Gastroesophageal sphincter (tissue), 4 donors: ENCODE measurements around the gene SYK. TPM values are rescaled to one million over a fixed set of nuclear protein-coding genes. Genes with fewer than 3 reads are reported as not detected.

Experiments
- ATAC-seq: fragments of 150-250 bp; one replicate; pipeline ENCODE4 v1.9.1; 2016; ENCODE audit warnings: mild to moderate bottlenecking, moderate library complexity
- H3K27ac ChIP-seq, 4 donors: fragments of 200-600 bp; sonication (generic) in 3 of 4; 1 replicate in 3 of 4; 2 replicates in 1 of 4; pipeline ENCODE4 v1.5.1; 2016 to 2019
- H3K27me3 ChIP-seq: fragments of 200-600 bp; sonication (generic); one replicate; pipeline ENCODE4 v1.5.1; 2019
- H3K36me3 ChIP-seq, 2 donors: fragments of 200-600 bp; sonication (generic); one replicate each; pipeline ENCODE4 v1.5.1; 2019; ENCODE audit warnings: control low read depth in 1 of 2
- H3K4me1 ChIP-seq, 3 donors: fragments of 200-600 bp; sonication (generic); 1 replicate in 2 of 3; 2 replicates in 1 of 3; pipeline ENCODE4 v1.5.1; 2016 to 2019; ENCODE audit warnings: control low read depth in 2 of 3
- H3K4me3 ChIP-seq, 2 donors: fragments of 200-600 bp; sonication (generic); one replicate each; pipeline ENCODE4 v1.5.1; 2019; ENCODE audit warnings: mild to moderate bottlenecking in 1 of 2, moderate library complexity in 1 of 2
- H3K9me3 ChIP-seq, 3 donors: fragments of 200-600 bp; sonication (generic); one replicate each; pipeline ENCODE4 v1.5.1; 2017 to 2019; ENCODE audit warnings: control low read depth in 2 of 3
- CTCF ChIP-seq, 4 experiments: fragments of 200-600 bp in 2 of 4; fragments of 450-650 bp in 2 of 4; sonication (generic) in 1 of 4; IDR thresholded peaks; one replicate each; pipeline ENCODE4 v1.5.1; 2017 to 2019; ENCODE audit warnings: antibody characterized with exemption in 4 of 4, mild to moderate bottlenecking in 2 of 4, moderate library complexity in 2 of 4
- EP300 ChIP-seq: sonication (generic); formaldehyde crosslinking; IDR thresholded peaks from one replicate; pipeline ENCODE4 v1.6.1; 2017; ENCODE audit warnings: antibody characterized with exemption, mild to moderate bottlenecking
- POLR2A ChIP-seq, 2 donors: fragments of 450-650 bp; IDR thresholded peaks; one replicate each; pipeline ENCODE4 v1.6.1; 2017; ENCODE audit warnings: antibody characterized with exemption in 2 of 2, mild to moderate bottlenecking in 2 of 2, moderate library complexity in 1 of 2
- POLR2AphosphoS5 ChIP-seq: sonication (generic); formaldehyde crosslinking; IDR thresholded peaks from one replicate; pipeline ENCODE4 v1.6.1; 2017; ENCODE audit warnings: antibody characterized with exemption
- WGBS, 2 donors: methylation state at CpG; one replicate each; pipeline ENCODE4 v1.1.5; 2018; ENCODE audit warnings: low coverage in 1 of 2; 5-methylcytosine and 5-hydroxymethylcytosine counted together
- total RNA-seq, 4 donors: library from RNA; depleted of rRNA; stranded (reverse); fragments of >200 nt; gene quantifications; one replicate each; pipeline ENCODE4 v1.1.0, GENCODE V29; 2016

Gene SYK
- total RNA-seq, 4 donors from 2014 or later = 4.0 to 15.3 (median 10.4) TPM

DNA sequence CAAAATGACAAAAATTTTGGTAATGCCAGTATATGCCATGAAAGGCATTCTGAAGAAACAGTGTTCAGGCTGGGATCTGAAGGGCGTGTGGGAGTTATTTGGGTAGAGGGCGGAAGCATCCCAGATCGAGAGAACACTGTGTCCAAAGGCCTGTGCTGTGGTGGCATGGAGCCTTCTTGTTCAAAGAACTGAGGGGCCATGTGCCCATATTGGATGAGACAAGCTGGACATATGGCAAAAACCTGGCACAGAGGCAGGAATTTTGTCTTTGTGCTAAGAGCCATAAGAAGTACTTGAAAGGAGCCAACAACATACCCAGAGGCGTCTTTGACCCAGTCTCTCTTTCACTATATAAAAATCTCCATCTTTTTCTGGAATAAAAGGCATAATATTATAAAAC is 128.0 kb downstream of the SYK start:
- 92 to 98% methylated on average over 4 of the region's 4 CpGs for WGBS, 2 donors
- no peak for ATAC-seq
- no peak overlapping the region for H3K27ac ChIP-seq

GRCh38 chr9:90933468-90933867 is 131.8 kb downstream of the SYK start:
- ATAC-seq = no peak
- Histone ChIP-seq H3K27ac (no peak overlapping the region), H3K4me3 (no peak overlapping the region), H3K4me1 (no peaks in the 10 kb centered on the region), H3K9me3 (no peaks in the 10 kb centered on the region), H3K27me3 (no peaks in the 10 kb centered on the region), H3K36me3 (no peaks in the 10 kb centered on the region)
- TF ChIP-seq CTCF (IDR thresholded peaks at IDR 0.05) (no peak), POLR2AphosphoS5 (no peak), POLR2A (IDR thresholded peaks at IDR 0.05) (no peak), EP300 (no peak)
- WGBS, 2 donors = 88 to 100% methylated on average over 1 of the region's 3 CpGs

More for the DNA sequence above, 128.0 kb downstream of the SYK start:
- Histone ChIP-seq H3K36me3 (no peaks in the 10 kb centered on the region), H3K9me3 (no peaks in the 10 kb centered on the region), H3K27me3 (peaks cover 8% of the 10 kb centered on the region), H3K4me1 (no peaks in the 10 kb centered on the region), H3K4me3 (no peak overlapping the region)
- no peak for TF ChIP-seq POLR2AphosphoS5
- no peak for TF ChIP-seq EP300
- TF ChIP-seq POLR2A (IDR thresholded peaks at IDR 0.05) = no peak
- TF ChIP-seq CTCF (IDR thresholded peaks at IDR 0.05) = no peak

GRCh38 chr9:90939351-90939750 is 137.7 kb downstream of the SYK start:
- H3K4me1 ChIP-seq = no peaks in the 10 kb centered on the region
- TF ChIP-seq EP300 = no peak
- no peak for TF ChIP-seq POLR2A (IDR thresholded peaks at IDR 0.05)
- TF ChIP-seq POLR2AphosphoS5 = no peak
- TF ChIP-seq CTCF (IDR thresholded peaks at IDR 0.05) = no peak
- no peak overlapping the region for H3K27ac ChIP-seq
- 85 to 92% methylated on average over 3 of the region's 3 CpGs for WGBS, 2 donors
- H3K27me3 ChIP-seq = no peaks in the 10 kb centered on the region
- no peaks in the 10 kb centered on the region for H3K36me3 ChIP-seq
- H3K4me3 ChIP-seq = no peak overlapping the region
- no peak for ATAC-seq
- peaks cover 0 to 22% (median 0%) of the 10 kb centered on the region in 3 donors for H3K9me3 ChIP-seq

DNA sequence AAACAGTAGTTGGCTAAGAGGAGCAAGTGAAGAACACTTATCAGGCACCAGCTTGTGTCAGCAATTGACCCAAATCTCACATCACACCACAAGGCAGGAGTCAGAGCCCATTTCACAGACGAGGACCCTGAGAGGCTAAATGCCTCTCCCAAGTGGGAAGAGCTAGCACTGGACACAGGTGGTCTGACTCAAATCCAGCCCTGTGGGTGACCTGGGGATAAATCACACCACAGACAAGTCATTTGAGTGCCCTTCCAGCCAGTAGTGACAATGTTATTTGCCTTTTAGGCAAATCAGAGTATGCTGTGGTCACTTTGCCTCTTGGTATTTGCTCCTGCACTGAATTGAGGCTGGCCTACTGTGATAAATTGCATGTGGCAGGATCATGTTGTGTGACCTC is 138.7 kb downstream of the SYK start:
- H3K27me3 ChIP-seq = no peaks in the 10 kb centered on the region
- H3K4me3 ChIP-seq = no peak overlapping the region
- peaks cover 0 to 22% (median 0%) of the 10 kb centered on the region in 3 donors for H3K9me3 ChIP-seq
- H3K27ac ChIP-seq = no peak overlapping the region
- TF ChIP-seq POLR2A (IDR thresholded peaks at IDR 0.05) = no peak
- H3K4me1 ChIP-seq = no peaks in the 10 kb centered on the region
- ATAC-seq = no peak
- no CpG with 5 or more reads among the region's 1 CpG for WGBS, 2 donors
- H3K36me3 ChIP-seq = no peaks in the 10 kb centered on the region

GRCh38 chr9:90941661-90942060 is 140.0 kb downstream of the SYK start:
- H3K9me3 ChIP-seq = peaks cover 0 to 22% (median 0%) of the 10 kb centered on the region in 3 donors
- ATAC-seq = no peak
- H3K4me3 ChIP-seq = no peak overlapping the region
- no peak overlapping the region for H3K27ac ChIP-seq
- H3K4me1 ChIP-seq = no peaks in the 10 kb centered on the region
- WGBS, 2 donors = 46 to 60% methylated on average over 1 to 2 of the region's 5 CpGs
- no peak for TF ChIP-seq CTCF (IDR thresholded peaks at IDR 0.05)
- no peak for TF ChIP-seq POLR2AphosphoS5
- no peak for TF ChIP-seq EP300
- no peak for TF ChIP-seq POLR2A (IDR thresholded peaks at IDR 0.05)
- H3K27me3 ChIP-seq = no peaks in the 10 kb centered on the region
- H3K36me3 ChIP-seq = no peaks in the 10 kb centered on the region
